Bronchial epithelial cell (primary cell): ENCODE measurements around the gene MCC. TPM values are rescaled to one million over a fixed set of nuclear protein-coding genes. Genes with fewer than 3 reads are reported as not detected.

Source experiments
- DNase-seq: peaks from one replicate; pipeline ENCODE4 v3.0.0-alpha.2; 2010; ENCODE audit warnings: low read depth
- FAIRE-seq: peaks from 2 replicates; lab custom pipeline; 2011; peaks lifted over from hg19 to GRCh38; lab: Jason Lieb, UNC
- H3K27me3 ChIP-seq: 2 replicates; pipeline ENCODE4 v1.5.1; 2011; ENCODE audit warnings: low read length; ENCODE audit not compliant: control insufficient read depth, insufficient read depth
- H3K36me3 ChIP-seq: 2 replicates; pipeline ENCODE4 v1.5.1; 2011; ENCODE audit warnings: low read length; ENCODE audit not compliant: control insufficient read depth, insufficient read depth
- H3K4me3 ChIP-seq: 2 replicates; pipeline ENCODE4 v1.5.1; 2011; ENCODE audit warnings: mild to moderate bottlenecking, low read depth, low read length, control low read depth
- total RNA-seq: library from RNA; depleted of rRNA; stranded (reverse); fragments of >200 nt; gene quantifications from 2 replicates; pipeline ENCODE4 v1.2.1, GENCODE V29; 2014
- TF ChIP-seq, protein P1 (sequence below): IDR thresholded peaks from 2 replicates; pipeline ENCODE4 v1.5.1; 2011; ENCODE audit warnings: mild to moderate bottlenecking, moderate library complexity, low read length, control low read depth, inconsistent platforms; ENCODE audit not compliant: insufficient read depth, severe bottlenecking

MCC gene
- total RNA-seq, 1 donor from 2014 or later = 43.2 TPM

DNA sequence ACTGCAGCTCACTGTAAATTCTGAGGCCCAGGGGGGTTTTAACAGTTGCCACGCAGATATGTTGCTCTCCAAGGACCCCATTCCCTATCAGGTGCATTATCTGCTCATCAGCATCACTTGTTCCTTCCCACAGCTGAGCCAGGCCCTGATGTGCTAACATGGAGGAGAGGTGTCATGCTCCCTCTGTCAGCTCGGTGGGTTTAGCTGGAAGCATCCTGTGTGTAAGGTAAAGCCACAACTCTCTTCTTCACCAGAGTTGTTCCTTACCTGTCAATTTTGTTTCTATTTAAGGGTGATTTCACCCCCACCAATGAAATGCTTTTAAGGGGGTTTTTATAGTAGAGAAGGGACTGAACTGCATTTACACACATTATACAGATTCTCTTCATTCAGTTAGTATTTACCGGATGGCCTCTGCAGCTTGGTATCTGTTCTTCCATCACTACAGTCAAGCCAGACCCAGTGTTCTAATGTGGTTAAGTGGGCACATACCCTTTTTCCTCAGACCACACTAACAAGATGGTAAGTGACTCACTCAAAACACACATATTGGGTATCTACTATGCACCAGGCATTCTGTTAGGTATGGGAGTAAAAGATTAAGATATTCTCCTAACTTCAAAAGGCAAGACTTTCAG is 306.3 kb downstream of the MCC start:
- no peak for FAIRE-seq
- Histone ChIP-seq H3K4me3 (no peak overlapping the region), H3K36me3 (peaks cover 6% of the 10 kb centered on the region), H3K27me3 (no peaks in the 10 kb centered on the region)
- no peak for DNase-seq
- TF ChIP-seq, protein P1, sequence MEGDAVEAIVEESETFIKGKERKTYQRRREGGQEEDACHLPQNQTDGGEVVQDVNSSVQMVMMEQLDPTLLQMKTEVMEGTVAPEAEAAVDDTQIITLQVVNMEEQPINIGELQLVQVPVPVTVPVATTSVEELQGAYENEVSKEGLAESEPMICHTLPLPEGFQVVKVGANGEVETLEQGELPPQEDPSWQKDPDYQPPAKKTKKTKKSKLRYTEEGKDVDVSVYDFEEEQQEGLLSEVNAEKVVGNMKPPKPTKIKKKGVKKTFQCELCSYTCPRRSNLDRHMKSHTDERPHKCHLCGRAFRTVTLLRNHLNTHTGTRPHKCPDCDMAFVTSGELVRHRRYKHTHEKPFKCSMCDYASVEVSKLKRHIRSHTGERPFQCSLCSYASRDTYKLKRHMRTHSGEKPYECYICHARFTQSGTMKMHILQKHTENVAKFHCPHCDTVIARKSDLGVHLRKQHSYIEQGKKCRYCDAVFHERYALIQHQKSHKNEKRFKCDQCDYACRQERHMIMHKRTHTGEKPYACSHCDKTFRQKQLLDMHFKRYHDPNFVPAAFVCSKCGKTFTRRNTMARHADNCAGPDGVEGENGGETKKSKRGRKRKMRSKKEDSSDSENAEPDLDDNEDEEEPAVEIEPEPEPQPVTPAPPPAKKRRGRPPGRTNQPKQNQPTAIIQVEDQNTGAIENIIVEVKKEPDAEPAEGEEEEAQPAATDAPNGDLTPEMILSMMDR = no peak

DNA sequence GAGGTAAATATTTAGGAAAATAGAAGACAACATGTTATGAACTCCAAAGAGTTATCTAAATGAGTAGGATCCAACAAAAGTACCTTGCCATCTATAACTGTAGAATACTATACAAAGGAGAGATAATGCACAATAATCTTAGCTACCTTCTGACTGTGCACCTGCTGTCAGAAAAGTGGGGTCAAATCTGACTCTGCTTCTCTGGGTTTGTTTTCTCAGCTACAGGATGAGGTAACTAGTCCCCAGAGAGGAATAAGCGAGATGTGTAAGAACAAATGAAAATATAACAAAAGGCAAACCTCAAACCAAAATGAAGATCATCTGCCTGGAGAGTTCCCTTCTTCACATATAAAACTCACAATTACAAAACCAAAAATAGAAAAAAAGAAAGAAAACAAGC is 306.8 kb downstream of the MCC start:
- no peak for FAIRE-seq
- Histone ChIP-seq H3K4me3 (no peak overlapping the region), H3K36me3 (peaks cover 6% of the 10 kb centered on the region), H3K27me3 (no peaks in the 10 kb centered on the region)
- DNase-seq = no peak
- TF ChIP-seq, protein P1 = no peak

DNA sequence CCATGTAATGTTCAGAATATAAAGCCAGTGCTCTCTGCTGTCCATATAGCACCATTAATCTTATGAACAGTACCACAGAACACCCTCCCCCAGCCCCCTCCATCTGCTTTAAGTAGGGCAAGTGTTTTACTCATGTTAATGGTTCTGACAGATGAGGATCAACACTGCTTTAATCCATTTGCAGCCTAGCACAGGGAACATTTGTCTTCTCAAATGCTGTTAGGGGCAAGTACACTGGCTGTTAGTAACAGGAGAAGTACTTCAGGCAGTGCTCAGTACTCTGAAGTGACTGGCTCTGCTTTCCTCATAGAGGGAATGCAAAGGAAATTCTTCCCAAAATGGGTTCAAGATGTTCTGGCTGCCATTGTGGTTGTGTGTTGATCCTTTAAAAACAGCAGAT is 309.1 kb downstream of the MCC start:
- no peak for DNase-seq
- TF ChIP-seq, protein P1 = no peak
- no peak for FAIRE-seq

DNA sequence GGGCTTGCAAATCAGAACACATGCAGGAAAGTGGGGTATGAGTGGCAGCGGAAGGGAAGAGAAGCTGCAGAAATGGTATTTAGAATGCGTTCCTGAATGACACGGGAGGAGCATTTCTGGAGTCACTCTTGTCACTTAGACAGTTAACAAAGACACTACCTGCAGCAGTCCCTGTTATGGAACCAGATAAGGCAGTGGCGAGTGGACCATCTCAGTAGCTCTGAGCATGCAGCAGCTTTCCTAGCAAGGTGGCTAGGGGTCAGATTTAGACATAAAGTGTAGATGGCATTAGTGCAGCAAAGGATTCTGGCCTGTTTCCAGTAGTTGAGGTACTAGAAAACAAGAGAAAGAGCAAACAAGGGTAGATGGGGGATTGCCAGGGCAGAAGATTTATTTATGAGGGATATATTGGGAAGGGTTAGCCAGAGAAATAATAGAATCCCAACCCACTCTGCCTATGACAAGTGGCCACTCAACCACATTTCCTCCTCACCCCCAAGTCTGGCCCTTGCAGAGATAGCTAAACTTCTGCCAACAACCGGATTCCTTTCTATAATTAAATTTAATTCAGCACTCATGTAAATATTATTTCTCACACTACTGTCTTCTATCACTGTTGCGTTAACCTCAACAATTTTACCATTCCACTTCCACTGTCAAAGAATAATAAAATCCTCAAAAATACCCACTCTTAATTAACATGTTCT is 310.0 kb downstream of the MCC start:
- H3K4me3 ChIP-seq = no peak overlapping the region
- FAIRE-seq = no peak
- TF ChIP-seq, protein P1 = no peak

More for the DNA sequence above, 309.1 kb downstream of the MCC start:
- H3K4me3 ChIP-seq = no peak overlapping the region
- H3K36me3 ChIP-seq = peaks cover 6% of the 10 kb centered on the region
- no peaks in the 10 kb centered on the region for H3K27me3 ChIP-seq

DNA sequence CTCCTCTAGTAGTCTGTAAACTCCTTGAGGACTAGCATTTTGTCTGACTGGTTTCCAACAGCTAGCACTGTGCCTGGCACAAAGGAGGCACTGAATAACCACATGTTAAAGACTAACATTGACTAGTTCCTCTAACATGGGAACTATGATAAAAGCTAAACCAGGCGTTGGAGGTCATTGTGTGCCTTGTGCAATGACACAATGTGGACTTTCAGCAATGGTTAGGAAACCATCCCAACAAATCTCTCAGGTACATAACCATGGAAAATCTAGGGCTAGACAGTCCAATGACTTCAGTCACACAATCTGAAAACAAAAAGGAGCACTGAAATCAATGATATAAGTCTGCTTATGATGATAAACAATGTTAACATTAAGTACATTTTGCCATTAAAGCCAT is 311.0 kb downstream of the MCC start:
- no peak for FAIRE-seq

More for the DNA sequence above, 310.0 kb downstream of the MCC start:
- no peak for DNase-seq
- Histone ChIP-seq H3K36me3 (peaks cover 6% of the 10 kb centered on the region), H3K27me3 (no peaks in the 10 kb centered on the region)

More for the DNA sequence above, 311.0 kb downstream of the MCC start:
- TF ChIP-seq, protein P1 = no peak
- peaks cover 4% of the 10 kb centered on the region for H3K36me3 ChIP-seq
- H3K4me3 ChIP-seq = no peak overlapping the region
- DNase-seq = no peak
- no peaks in the 10 kb centered on the region for H3K27me3 ChIP-seq
